T-helper 2 cell treated with Interferon-gamma antibody and Interleukin-4, amounts not matched to agents 100 ng/mL and 5 ng/mL, for 36 hours (primary cell): ENCODE measurements around the gene KRT85. TPM values are rescaled to one million over a fixed set of nuclear protein-coding genes. Genes with fewer than 3 reads are reported as not detected.
"Not testable (repeated sequence)": the region's sequence is repeated elsewhere in the genome, so short reads cannot be mapped to it uniquely, and the experiment has no call there.

Experiments
- intact Hi-C: fragments of 100-400 bp; cut with micrococcal nuclease; formaldehyde crosslinking; loops from one replicate; pipeline ENCODE4 v1.15.1; 2023
- total RNA-seq: library from RNA; stranded (reverse); gene quantifications from 2 replicates; pipeline ENCODE4 v1.2.3, GENCODE V29; 2022

The KRT85 gene
- total RNA-seq, 1 donor from 2014 or later: not detected

GRCh38 chr12:52327830-52328500 lies 39.3 kb downstream of the KRT85 start:
- intact Hi-C loops: loop anchor here (1.0 kb wide), 2 partner anchors 172 to 176 kb away; no protein-coding TSS in a partner anchor

- intact Hi-C loops: loop anchor here (1.0 kb wide), 2 partner anchors 171 to 175 kb away; no protein-coding TSS in a partner anchor
Observed at GRCh38 chr12:52327052-52327829, 40.0 kb downstream of the KRT85 start.

GRCh38 chr12:52324153-52324444 lies 43.2 kb downstream of the KRT85 start:
- intact Hi-C loops: no loop called here

- intact Hi-C loops: no loop called here
Observed at GRCh38 chr12:52323416-52324152, 43.7 kb downstream of the KRT85 start.

GRCh38 chr12:52323001-52323400 lies 44.3 kb downstream of the KRT85 start:
- intact Hi-C loops: no loop called here

GRCh38 chr12:52322069-52322468 lies 45.2 kb downstream of the KRT85 start:
- intact Hi-C loops: no loop called here

- intact Hi-C loops: no loop called here
Observed at GRCh38 chr12:52321418-52321817, 45.9 kb downstream of the KRT85 start.

GRCh38 chr12:52320784-52321400 lies 46.4 kb downstream of the KRT85 start, which contains the start of gene KRT83:
Gene KRT83 (minus strand): TSS chr12:52321398. CDS start chr12:52321335, 63 bp downstream.
- intact Hi-C loops: no loop called here

GRCh38 chr12:52319097-52319496 lies 48.2 kb downstream of the KRT85 start:
- intact Hi-C loops: no loop called here

GRCh38 chr12:52318241-52318990 lies 48.9 kb downstream of the KRT85 start:
- intact Hi-C loops: no loop called here

- intact Hi-C loops: no loop called here
Observed at GRCh38 chr12:52317468-52318052, 49.7 kb downstream of the KRT85 start.

GRCh38 chr12:52316701-52317100 lies 50.6 kb downstream of the KRT85 start:
- intact Hi-C loops: no loop called here

GRCh38 chr12:52316290-52316689 lies 51.0 kb downstream of the KRT85 start:
- intact Hi-C loops: no loop called here

GRCh38 chr12:52315721-52316120 lies 51.6 kb downstream of the KRT85 start:
- intact Hi-C loops: not testable (repeated sequence)

- intact Hi-C loops: no loop called here
Observed at GRCh38 chr12:52314511-52314910, 52.8 kb downstream of the KRT85 start.

- intact Hi-C loops: no loop called here
Observed at GRCh38 chr12:52313926-52314325, 53.4 kb downstream of the KRT85 start.

GRCh38 chr12:52313461-52313860 lies 53.8 kb downstream of the KRT85 start:
- intact Hi-C loops: no loop called here

GRCh38 chr12:52312086-52312485 lies 55.2 kb downstream of the KRT85 start:
- intact Hi-C loops: no loop called here

- intact Hi-C loops: no loop called here
Observed at GRCh38 chr12:52311285-52311648, 56.0 kb downstream of the KRT85 start.

GRCh38 chr12:52310622-52311284 lies 56.5 kb downstream of the KRT85 start:
- intact Hi-C loops: no loop called here
